HEK293 (cell line): Measurements from ENCODE around the gene CDCP2.

Experiments
- CTCF ChIA-PET: fragments of 350-600 bp; formaldehyde crosslinking; extraction: SDS; loops from one replicate; lab custom pipeline; 2021; ENCODE audit warnings: antibody characterized with exemption; lab: Yijun Ruan, JAX
- POLR2A ChIA-PET: fragments of 300-600 bp; formaldehyde crosslinking; extraction: SDS; loops from one replicate; lab custom pipeline; 2020; ENCODE audit warnings: antibody characterized with exemption, inconsistent platforms; lab: Yijun Ruan, JAX
- H3K27ac ChIP-seq: fragments of 200-500 bp; sonication (Bioruptor generic); 2 replicates; pipeline ENCODE4 v1.5.1; 2014; ENCODE audit warnings: low read depth, low read length, control low read depth, inconsistent platforms; ENCODE audit errors: extremely low read depth
- H3K36me3 ChIP-seq, 2 experiments: fragments of 200-500 bp in 1 of 2; sonication (Bioruptor generic) in 1 of 2; 1 replicate in 1 of 2; 2 replicates in 1 of 2; pipeline ENCODE4 v1.5.1; 2014 to 2017; ENCODE audit warnings: inconsistent platforms in 2 of 2, low read length in 2 of 2; ENCODE audit not compliant: control insufficient read depth in 2 of 2, insufficient read depth in 1 of 2
- H3K4me1 ChIP-seq: fragments of 200-500 bp; sonication (Bioruptor generic); 2 replicates; pipeline ENCODE4 v1.5.1; 2014; ENCODE audit warnings: mild to moderate bottlenecking, low read length, inconsistent platforms; ENCODE audit not compliant: control insufficient read depth, insufficient read depth
- H3K4me3 ChIP-seq: 2 replicates; pipeline ENCODE4 v1.5.1; 2011; ENCODE audit warnings: low read depth, mild to moderate bottlenecking, control low read depth, low read length, moderate library complexity
- H3K9me3 ChIP-seq: fragments of 200-500 bp; sonication (Bioruptor generic); 2 replicates; pipeline ENCODE4 v1.5.1; 2014; ENCODE audit warnings: low read depth, low read length, inconsistent platforms; ENCODE audit not compliant: control insufficient read depth, insufficient read depth
- MYNN ChIP-seq: fragments of 450-650 bp; formaldehyde crosslinking; IDR thresholded peaks from 2 replicates; pipeline ENCODE4 v1.5.1; 2016; ENCODE audit warnings: missing biosample characterization, missing genetic modification characterization, borderline replicate concordance
- WT1 ChIP-seq: fragments of 450-650 bp; formaldehyde crosslinking; IDR thresholded peaks from 2 replicates; pipeline ENCODE4 v1.5.1; 2016; ENCODE audit warnings: missing biosample characterization, missing genetic modification characterization
- ZEB2 ChIP-seq: fragments of 450-650 bp; formaldehyde crosslinking; IDR thresholded peaks from 2 replicates; pipeline ENCODE4 v1.5.1; 2016; ENCODE audit warnings: missing biosample characterization, missing genetic modification characterization
- ZFP3 ChIP-seq: fragments of 450-650 bp; formaldehyde crosslinking; IDR thresholded peaks from 2 replicates; pipeline ENCODE4 v1.5.1; 2016; ENCODE audit warnings: low read depth, missing biosample characterization, missing genetic modification characterization
- ZNF132 ChIP-seq: fragments of 450-650 bp; formaldehyde crosslinking; IDR thresholded peaks from 2 replicates; pipeline ENCODE4 v1.5.1; 2017; ENCODE audit warnings: missing biosample characterization, missing genetic modification characterization, borderline replicate concordance
- ZNF140 ChIP-seq: fragments of 450-650 bp; formaldehyde crosslinking; IDR thresholded peaks from 2 replicates; pipeline ENCODE4 v1.5.1; 2016; ENCODE audit warnings: missing biosample characterization, missing genetic modification characterization
- ZNF16 ChIP-seq: fragments of 450-650 bp; formaldehyde crosslinking; IDR thresholded peaks from 2 replicates; pipeline ENCODE4 v1.5.1; 2016; ENCODE audit warnings: low read depth, missing biosample characterization, missing genetic modification characterization
- ZNF248 ChIP-seq: fragments of 450-650 bp; formaldehyde crosslinking; IDR thresholded peaks from 2 replicates; pipeline ENCODE4 v1.5.1; 2017; ENCODE audit warnings: missing biosample characterization, missing genetic modification characterization
- ZNF302 ChIP-seq: fragments of 450-650 bp; formaldehyde crosslinking; IDR thresholded peaks from 2 replicates; pipeline ENCODE4 v1.5.1; 2016; ENCODE audit warnings: missing biosample characterization, missing genetic modification characterization, low read depth
- ZNF404 ChIP-seq: fragments of 450-650 bp; formaldehyde crosslinking; IDR thresholded peaks from 2 replicates; pipeline ENCODE4 v1.5.1; 2017; ENCODE audit warnings: missing biosample characterization, missing genetic modification characterization
- ZNF670 ChIP-seq: fragments of 450-650 bp; formaldehyde crosslinking; IDR thresholded peaks from 2 replicates; pipeline ENCODE4 v1.5.1; 2016; ENCODE audit warnings: missing biosample characterization, missing genetic modification characterization, low read depth
- TF ChIP-seq, protein P1 (sequence below): fragments of 450-650 bp; formaldehyde crosslinking; IDR thresholded peaks from 2 replicates; pipeline ENCODE4 v1.5.1; 2017; ENCODE audit warnings: missing biosample characterization, missing genetic modification characterization
- TF ChIP-seq, protein P2 (sequence below): fragments of 450-650 bp; formaldehyde crosslinking; IDR thresholded peaks from 2 replicates; pipeline ENCODE4 v1.5.1; 2016; ENCODE audit warnings: missing biosample characterization, missing genetic modification characterization
- TF ChIP-seq, protein P3 (sequence below): fragments of 450-650 bp; formaldehyde crosslinking; IDR thresholded peaks from 2 replicates; pipeline ENCODE4 v1.5.1; 2017; ENCODE audit warnings: missing biosample characterization, missing genetic modification characterization
- TF ChIP-seq, protein P4 (sequence below): IDR thresholded peaks from 2 replicates; pipeline ENCODE4 v1.6.1; 2011; ENCODE audit warnings: mild to moderate bottlenecking, low read depth, low read length, borderline replicate concordance
- TF ChIP-seq, protein P5 (sequence below): fragments of 450-650 bp; formaldehyde crosslinking; IDR thresholded peaks from 2 replicates; pipeline ENCODE4 v1.5.1; 2016; ENCODE audit warnings: missing biosample characterization, missing genetic modification characterization
- TF ChIP-seq, protein P6 (sequence below): fragments of 450-650 bp; formaldehyde crosslinking; IDR thresholded peaks from 2 replicates; pipeline ENCODE4 v1.5.1; 2016; ENCODE audit warnings: missing biosample characterization, missing genetic modification characterization

The CDCP2 gene

DNA sequence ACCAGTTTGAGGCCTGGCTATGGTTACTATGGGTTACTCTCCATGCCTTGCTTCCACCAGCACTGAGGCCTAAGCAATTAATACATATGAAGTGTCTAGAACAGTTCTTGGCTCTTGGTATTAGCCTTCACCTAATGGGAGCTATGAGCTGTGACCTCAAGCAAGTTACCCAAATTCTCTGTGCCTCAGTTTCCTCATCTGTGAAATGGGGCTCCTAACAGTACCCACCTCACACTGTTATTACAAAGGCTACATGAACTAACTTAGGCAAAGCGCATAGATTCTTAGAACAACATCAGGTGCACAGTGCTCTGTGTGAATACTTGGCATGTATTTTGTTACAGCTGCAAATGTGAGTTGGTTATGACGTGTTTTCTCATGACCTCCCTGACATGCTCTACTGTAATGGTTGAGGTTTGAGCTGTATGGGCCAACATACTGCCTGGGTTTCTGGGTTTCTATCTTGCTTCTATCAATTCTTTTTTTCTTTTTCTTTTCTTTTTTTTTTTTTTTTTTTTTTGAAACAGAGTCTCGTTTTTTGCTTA lies 26.5 kb downstream of the CDCP2 start:
- Histone ChIP-seq H3K4me3 (no peak overlapping the region), H3K27ac (no peak overlapping the region), H3K4me1 (no peaks in the 10 kb centered on the region), H3K36me3 (no peaks in the 10 kb centered on the region), H3K9me3 (no peaks in the 10 kb centered on the region)
- POLR2A ChIA-PET, result interaction anchor here (1.6 kb wide), 1 partner anchor 73 kb away, joined by 4 read pairs; the partner anchor contains the start of genes CYB5RL and MRPL37
- no peak for TF ChIP-seq ZNF404 (tag by site-specific recombination)
- TF ChIP-seq, protein P1, sequence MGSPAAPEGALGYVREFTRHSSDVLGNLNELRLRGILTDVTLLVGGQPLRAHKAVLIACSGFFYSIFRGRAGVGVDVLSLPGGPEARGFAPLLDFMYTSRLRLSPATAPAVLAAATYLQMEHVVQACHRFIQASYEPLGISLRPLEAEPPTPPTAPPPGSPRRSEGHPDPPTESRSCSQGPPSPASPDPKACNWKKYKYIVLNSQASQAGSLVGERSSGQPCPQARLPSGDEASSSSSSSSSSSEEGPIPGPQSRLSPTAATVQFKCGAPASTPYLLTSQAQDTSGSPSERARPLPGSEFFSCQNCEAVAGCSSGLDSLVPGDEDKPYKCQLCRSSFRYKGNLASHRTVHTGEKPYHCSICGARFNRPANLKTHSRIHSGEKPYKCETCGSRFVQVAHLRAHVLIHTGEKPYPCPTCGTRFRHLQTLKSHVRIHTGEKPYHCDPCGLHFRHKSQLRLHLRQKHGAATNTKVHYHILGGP (tag by site-specific recombination), result no peak
- no peak for TF ChIP-seq ZNF140
- no peak for TF ChIP-seq ZNF132 (tag by site-specific recombination)
- TF ChIP-seq WT1 (tag by site-specific recombination), result no peak
- no peak for TF ChIP-seq ZNF248 (tag by site-specific recombination)
- TF ChIP-seq, protein P2, sequence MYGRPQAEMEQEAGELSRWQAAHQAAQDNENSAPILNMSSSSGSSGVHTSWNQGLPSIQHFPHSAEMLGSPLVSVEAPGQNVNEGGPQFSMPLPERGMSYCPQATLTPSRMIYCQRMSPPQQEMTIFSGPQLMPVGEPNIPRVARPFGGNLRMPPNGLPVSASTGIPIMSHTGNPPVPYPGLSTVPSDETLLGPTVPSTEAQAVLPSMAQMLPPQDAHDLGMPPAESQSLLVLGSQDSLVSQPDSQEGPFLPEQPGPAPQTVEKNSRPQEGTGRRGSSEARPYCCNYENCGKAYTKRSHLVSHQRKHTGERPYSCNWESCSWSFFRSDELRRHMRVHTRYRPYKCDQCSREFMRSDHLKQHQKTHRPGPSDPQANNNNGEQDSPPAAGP (tag by site-specific recombination), result no peak
- TF ChIP-seq, protein P3, sequence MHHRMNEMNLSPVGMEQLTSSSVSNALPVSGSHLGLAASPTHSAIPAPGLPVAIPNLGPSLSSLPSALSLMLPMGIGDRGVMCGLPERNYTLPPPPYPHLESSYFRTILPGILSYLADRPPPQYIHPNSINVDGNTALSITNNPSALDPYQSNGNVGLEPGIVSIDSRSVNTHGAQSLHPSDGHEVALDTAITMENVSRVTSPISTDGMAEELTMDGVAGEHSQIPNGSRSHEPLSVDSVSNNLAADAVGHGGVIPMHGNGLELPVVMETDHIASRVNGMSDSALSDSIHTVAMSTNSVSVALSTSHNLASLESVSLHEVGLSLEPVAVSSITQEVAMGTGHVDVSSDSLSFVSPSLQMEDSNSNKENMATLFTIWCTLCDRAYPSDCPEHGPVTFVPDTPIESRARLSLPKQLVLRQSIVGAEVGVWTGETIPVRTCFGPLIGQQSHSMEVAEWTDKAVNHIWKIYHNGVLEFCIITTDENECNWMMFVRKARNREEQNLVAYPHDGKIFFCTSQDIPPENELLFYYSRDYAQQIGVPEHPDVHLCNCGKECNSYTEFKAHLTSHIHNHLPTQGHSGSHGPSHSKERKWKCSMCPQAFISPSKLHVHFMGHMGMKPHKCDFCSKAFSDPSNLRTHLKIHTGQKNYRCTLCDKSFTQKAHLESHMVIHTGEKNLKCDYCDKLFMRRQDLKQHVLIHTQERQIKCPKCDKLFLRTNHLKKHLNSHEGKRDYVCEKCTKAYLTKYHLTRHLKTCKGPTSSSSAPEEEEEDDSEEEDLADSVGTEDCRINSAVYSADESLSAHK (tag by site-specific recombination), result no peak
- TF ChIP-seq, protein P4, sequence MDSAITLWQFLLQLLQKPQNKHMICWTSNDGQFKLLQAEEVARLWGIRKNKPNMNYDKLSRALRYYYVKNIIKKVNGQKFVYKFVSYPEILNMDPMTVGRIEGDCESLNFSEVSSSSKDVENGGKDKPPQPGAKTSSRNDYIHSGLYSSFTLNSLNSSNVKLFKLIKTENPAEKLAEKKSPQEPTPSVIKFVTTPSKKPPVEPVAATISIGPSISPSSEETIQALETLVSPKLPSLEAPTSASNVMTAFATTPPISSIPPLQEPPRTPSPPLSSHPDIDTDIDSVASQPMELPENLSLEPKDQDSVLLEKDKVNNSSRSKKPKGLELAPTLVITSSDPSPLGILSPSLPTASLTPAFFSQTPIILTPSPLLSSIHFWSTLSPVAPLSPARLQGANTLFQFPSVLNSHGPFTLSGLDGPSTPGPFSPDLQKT, result no peak
- TF ChIP-seq ZNF302 (tag by site-specific recombination), result no peak
- TF ChIP-seq ZFP3 (tag by site-specific recombination), result no peak
- TF ChIP-seq, protein P5, sequence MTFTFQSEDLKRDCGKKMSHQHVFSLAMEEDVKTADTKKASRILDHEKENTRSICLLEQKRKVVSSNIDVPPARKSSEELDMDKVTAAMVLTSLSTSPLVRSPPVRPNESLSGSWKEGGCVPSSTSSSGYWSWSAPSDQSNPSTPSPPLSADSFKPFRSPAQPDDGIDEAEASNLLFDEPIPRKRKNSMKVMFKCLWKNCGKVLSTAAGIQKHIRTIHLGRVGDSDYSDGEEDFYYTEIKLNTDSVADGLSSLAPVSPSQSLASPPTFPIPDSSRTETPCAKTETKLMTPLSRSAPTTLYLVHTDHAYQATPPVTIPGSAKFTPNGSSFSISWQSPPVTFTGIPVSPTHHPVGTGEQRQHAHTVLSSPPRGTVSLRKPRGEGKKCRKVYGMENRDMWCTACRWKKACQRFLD (tag by site-specific recombination), result no peak
- TF ChIP-seq, protein P6, sequence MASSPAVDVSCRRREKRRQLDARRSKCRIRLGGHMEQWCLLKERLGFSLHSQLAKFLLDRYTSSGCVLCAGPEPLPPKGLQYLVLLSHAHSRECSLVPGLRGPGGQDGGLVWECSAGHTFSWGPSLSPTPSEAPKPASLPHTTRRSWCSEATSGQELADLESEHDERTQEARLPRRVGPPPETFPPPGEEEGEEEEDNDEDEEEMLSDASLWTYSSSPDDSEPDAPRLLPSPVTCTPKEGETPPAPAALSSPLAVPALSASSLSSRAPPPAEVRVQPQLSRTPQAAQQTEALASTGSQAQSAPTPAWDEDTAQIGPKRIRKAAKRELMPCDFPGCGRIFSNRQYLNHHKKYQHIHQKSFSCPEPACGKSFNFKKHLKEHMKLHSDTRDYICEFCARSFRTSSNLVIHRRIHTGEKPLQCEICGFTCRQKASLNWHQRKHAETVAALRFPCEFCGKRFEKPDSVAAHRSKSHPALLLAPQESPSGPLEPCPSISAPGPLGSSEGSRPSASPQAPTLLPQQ (tag by site-specific recombination), result no peak
- no peak for TF ChIP-seq ZNF670 (tag by site-specific recombination)
- no peak for TF ChIP-seq ZEB2
- no peak for TF ChIP-seq ZNF16 (tag by site-specific recombination)
- TF ChIP-seq MYNN (tag by site-specific recombination), result no peak
- CTCF ChIA-PET, result interaction anchor here (0.9 to 1.3 kb wide), 3 partner anchors 13 to 363 kb away, joined by 3 to 5 read pairs (median 3); no protein-coding TSS in a partner anchor
